Testis (tissue), 3 donors: Measurements from ENCODE around the gene TMEM191B. TPM values are rescaled to one million over a fixed set of nuclear protein-coding genes. Genes with fewer than 3 reads are reported as not detected.
"Not testable (repeated sequence)": the region's sequence is repeated elsewhere in the genome, so short reads cannot be mapped to it uniquely, and the experiment has no call there.

Experiments
- DNase-seq: peaks from one replicate; pipeline ENCODE4 v3.0.0-alpha.2; 2019
- H3K27ac ChIP-seq, 2 donors: fragments of 200-600 bp; sonication (generic); one replicate each; pipeline ENCODE4 v1.5.1; 2019
- H3K27me3 ChIP-seq: fragments of 200-600 bp; sonication (generic); one replicate; pipeline ENCODE4 v1.5.1; 2019
- H3K36me3 ChIP-seq: fragments of 200-600 bp; sonication (generic); one replicate; pipeline ENCODE4 v1.5.1; 2017; ENCODE audit warnings: low read depth; ENCODE audit errors: missing control alignments
- H3K4me1 ChIP-seq: fragments of 200-600 bp; sonication (generic); one replicate; pipeline ENCODE4 v1.5.1; 2019
- H3K4me3 ChIP-seq, 2 donors: fragments of 200-600 bp; sonication (generic); one replicate each; pipeline ENCODE4 v1.5.1; 2017 to 2019
- H3K9me3 ChIP-seq: fragments of 200-600 bp; sonication (generic); one replicate; pipeline ENCODE4 v1.5.1; 2017
- WGBS, 2 donors: methylation state at CpG; one replicate each; pipeline ENCODE4 v1.1.5; 2018; 5-methylcytosine and 5-hydroxymethylcytosine counted together
- intact Hi-C: fragments of 100-400 bp; cut with DNase I; formaldehyde crosslinking; loops from one replicate; pipeline ENCODE4 v1.15.1; 2023; ENCODE audit warnings: low total_unique reads
- polyA plus RNA-seq: library from polyadenylated mRNA; stranded (reverse); fragments of 350-450 nt; fragmentation: Illumina TruSeq; extraction: RNeasy Lipid Tissue Mini Kit (QIAGEN cat#74804); gene quantifications from one replicate; pipeline ENCODE4 v1.2.3, GENCODE V29; 2014; ENCODE audit warnings: low read depth, low replicate concordance; ENCODE audit not compliant: insufficient read depth
- total RNA-seq, 2 donors: library from RNA; depleted of rRNA; stranded (reverse); fragments of >200 nt; gene quantifications; one replicate each; pipeline ENCODE4 v1.2.3, GENCODE V29; 2016

The TMEM191B gene
- total and polyA plus RNA-seq, 3 donors from 2014 or later = 42.0 to 79.9 (median 56.9) TPM

GRCh38 chr22:18534315-18534714 lies 6.7 kb downstream of the TMEM191B start:
- H3K27me3 ChIP-seq, H3K36me3 ChIP-seq, intact Hi-C loops, H3K4me1 ChIP-seq, H3K9me3 ChIP-seq, H3K4me3 ChIP-seq, H3K27ac ChIP-seq, DNase-seq: not testable (repeated sequence)
- WGBS, 2 donors = 100% methylated on average over 2 of the region's 12 CpGs; no CpG with 5 or more reads in 1 of the 2 donors

GRCh38 chr22:18539994-18540393 lies 12.4 kb downstream of the TMEM191B start:
- H3K9me3 ChIP-seq, DNase-seq, H3K27me3 ChIP-seq, H3K4me1 ChIP-seq, H3K36me3 ChIP-seq, intact Hi-C loops, H3K4me3 ChIP-seq, H3K27ac ChIP-seq: not testable (repeated sequence)
- WGBS, 2 donors = no CpG with 5 or more reads among the region's 6 CpGs

DNA sequence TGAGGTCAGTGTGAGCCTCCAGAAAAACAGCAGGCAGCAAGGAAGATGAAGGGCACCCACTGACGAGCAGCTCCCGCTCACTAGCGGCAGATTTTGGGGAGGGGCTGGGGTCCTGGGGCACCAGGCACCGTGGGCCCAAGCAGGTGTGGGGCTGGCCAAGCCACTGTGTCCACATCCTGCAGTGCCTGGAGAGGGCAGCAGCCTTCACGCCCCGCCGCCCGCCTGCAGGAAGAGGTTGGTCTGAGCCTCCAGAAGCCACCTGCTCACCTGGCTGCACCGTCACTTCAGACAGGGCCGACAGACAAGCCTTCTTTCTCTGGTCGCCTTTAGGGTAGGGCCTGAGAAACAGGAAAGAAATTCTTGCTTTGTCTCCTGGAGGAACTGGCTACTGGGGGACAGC lies 15.8 kb downstream of the TMEM191B start:
- H3K27ac ChIP-seq, H3K4me1 ChIP-seq, H3K36me3 ChIP-seq, H3K27me3 ChIP-seq, DNase-seq, H3K4me3 ChIP-seq, intact Hi-C loops, H3K9me3 ChIP-seq: not testable (repeated sequence)
- WGBS, 2 donors = no CpG with 5 or more reads among the region's 11 CpGs

DNA sequence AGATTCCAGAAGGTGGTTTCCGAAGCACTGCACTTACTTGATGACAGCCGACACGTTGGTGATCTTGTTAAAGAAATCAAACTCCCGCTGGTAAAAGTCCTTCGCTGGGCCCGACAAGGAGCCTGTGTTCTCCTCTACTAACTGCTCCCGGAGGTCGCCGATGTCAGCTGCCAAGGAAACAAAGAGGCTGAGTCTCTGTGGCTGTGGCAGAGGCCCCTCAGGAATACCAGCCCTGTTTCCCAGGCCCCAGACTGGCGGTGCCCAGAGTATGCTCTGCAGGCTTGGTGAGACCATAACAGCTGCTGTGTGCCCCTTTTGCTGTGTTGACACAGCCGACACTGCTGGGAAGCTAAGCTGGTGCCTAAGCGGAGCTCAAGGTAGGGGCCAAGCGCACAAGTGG lies 17.0 kb downstream of the TMEM191B start:
- H3K9me3 ChIP-seq, H3K27ac ChIP-seq, H3K4me3 ChIP-seq, intact Hi-C loops, H3K27me3 ChIP-seq, H3K4me1 ChIP-seq, H3K36me3 ChIP-seq, DNase-seq: not testable (repeated sequence)
- no CpG with 5 or more reads among the region's 13 CpGs for WGBS, 2 donors

GRCh38 chr22:18549458-18550179 lies 22.0 kb downstream of the TMEM191B start:
- WGBS, 2 donors = no CpG with 5 or more reads among the region's 13 CpGs
- H3K4me3 ChIP-seq, H3K4me1 ChIP-seq, DNase-seq, H3K27ac ChIP-seq, H3K9me3 ChIP-seq, H3K27me3 ChIP-seq, H3K36me3 ChIP-seq, intact Hi-C loops: not testable (repeated sequence)

- WGBS, 2 donors = no CpG with 5 or more reads among the region's 7 CpGs
- H3K27me3 ChIP-seq, DNase-seq, H3K36me3 ChIP-seq, intact Hi-C loops, H3K4me3 ChIP-seq, H3K27ac ChIP-seq, H3K9me3 ChIP-seq, H3K4me1 ChIP-seq: not testable (repeated sequence)
Measured at GRCh38 chr22:18551046-18551445, 23.4 kb downstream of the TMEM191B start.

DNA sequence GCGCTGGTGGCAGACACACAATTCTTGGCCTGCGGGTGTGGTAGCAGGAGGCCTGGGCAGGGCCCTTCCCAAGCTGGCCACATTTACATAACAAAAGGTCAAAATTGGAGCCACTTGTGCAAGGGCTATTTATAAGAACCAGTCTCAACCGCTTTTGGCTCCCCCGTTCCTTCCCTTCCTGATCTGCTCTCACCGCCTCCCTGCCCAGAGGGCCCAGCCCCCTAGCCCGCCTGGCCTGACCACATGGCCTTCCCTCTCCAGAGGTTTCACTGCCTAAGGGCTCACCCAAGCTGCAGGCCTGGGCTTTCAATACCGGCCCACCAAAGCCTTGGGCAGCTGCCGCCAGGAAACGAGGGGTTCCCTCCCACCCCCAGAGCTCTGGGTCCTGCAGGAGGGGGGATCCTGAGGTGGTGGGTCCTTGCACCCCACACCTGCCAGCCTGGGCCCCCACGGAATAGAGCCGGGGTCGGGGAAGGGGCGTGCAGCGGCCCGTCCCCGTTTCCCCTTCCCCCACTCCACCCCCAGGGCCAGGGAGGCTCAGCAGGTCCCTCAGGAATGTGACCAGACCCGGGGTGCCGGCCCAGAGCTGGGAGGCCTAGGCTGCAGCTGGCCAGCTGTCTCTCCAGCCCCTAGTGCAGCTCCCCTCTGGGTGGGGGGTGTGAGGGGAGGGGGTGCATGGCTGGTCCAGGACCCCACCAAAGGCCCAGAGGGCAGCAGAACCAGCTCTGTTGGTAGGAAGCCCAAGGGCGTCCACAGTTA lies 25.4 kb downstream of the TMEM191B start:
- H3K27ac ChIP-seq, H3K27me3 ChIP-seq, DNase-seq, intact Hi-C loops, H3K36me3 ChIP-seq, H3K9me3 ChIP-seq, H3K4me3 ChIP-seq, H3K4me1 ChIP-seq: not testable (repeated sequence)
- no CpG with 5 or more reads among the region's 19 CpGs for WGBS, 2 donors

DNA sequence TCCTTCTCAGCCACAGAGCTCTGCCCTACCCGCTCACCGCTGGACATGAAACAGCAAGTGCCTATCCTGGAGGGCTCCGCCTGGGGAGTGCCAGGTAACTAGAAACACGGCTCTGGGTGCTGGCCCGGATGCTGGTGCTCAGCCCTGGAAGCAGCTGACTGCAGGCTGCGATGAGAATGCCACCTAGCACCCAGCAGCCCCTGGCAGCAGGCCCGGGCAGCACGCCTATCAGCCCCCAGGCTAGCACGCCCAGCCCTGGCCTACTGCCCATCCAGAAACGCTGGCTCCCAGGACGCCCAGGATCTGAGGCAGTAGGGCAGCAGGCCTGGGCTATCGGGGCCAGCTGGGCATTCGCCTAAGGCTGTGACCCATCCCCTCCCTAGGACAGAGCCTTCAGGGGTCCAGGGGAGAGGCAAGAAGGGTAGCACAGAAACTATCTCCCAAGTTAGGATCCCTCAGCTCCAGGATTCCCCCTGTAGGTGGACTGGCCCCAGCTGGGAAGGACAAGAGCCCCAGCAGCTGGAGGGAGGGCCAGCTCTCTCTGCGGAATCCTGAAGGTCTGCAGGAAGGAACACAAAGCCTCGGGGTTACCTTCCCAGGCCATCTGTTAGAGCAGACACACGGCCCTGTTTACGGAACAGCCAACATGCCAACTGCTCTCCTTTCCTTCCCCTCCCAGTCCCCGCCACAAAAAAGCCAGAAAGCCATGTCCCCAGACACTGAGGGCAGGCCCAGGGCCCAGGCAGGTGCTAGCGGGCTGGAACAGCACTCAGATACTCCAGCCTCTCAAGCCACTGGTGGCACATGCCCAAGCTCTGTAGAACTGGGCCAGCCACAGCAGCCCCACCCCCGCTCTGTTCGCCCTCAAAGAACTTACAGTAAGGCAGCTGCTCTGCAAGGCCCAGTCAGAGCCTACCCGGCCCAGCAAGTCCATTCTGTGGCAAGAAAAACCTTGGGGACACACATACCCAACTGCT lies 27.0 kb downstream of the TMEM191B start:
- no CpG with 5 or more reads among the region's 22 CpGs for WGBS, 2 donors
- H3K27ac ChIP-seq, H3K9me3 ChIP-seq, H3K36me3 ChIP-seq, H3K4me3 ChIP-seq, H3K27me3 ChIP-seq, H3K4me1 ChIP-seq, DNase-seq, intact Hi-C loops: not testable (repeated sequence)

DNA sequence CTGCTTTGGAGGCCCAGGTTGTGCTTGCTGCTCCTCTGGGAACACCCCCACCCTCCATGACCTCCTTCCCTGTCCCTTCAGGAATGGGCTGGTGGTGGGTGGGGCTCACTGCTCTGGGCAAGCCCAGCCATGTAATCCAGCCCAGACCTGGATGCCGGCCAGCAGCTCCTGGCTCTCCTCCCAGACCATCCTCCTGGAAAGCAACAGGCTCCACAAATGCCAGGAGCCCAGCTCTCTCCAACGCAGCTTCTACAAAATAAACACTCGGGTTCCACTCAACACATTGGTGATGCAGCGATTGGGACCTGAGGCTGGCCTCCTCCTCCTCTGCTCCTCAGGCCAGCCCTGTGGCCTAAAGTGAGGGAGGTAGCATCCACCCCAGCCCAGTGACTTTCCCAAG lies 30.9 kb downstream of the TMEM191B start:
- not testable (repeated sequence) for H3K36me3 ChIP-seq, DNase-seq
- no CpG with 5 or more reads among the region's 4 CpGs for WGBS, 2 donors

DNA sequence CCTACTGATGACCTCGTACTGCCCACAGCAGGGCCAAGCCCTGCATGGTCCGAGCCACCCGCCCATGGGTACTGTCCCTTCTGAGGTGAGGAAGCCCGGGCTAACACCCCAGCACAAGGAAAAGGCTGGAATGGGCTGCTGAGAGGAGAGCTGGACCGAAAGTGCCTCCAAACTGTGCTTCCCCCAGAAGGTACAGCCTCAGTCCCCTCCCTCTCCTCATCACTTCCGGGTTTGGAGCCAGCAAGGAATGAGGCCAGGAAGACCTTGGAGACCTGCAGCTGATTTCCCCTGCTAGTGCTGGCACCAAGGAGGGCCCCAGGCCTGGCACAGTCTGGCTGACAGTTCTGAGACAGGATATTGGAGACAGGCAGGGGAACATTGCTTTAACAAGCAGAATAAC lies 31.3 kb downstream of the TMEM191B start:
- intact Hi-C loops, H3K27me3 ChIP-seq, H3K27ac ChIP-seq, DNase-seq, H3K4me1 ChIP-seq, H3K4me3 ChIP-seq, H3K36me3 ChIP-seq, H3K9me3 ChIP-seq: not testable (repeated sequence)
- WGBS, 2 donors = no CpG with 5 or more reads among the region's 6 CpGs

More for the DNA sequence above, 30.9 kb downstream of the TMEM191B start:
- H3K4me3 ChIP-seq, H3K4me1 ChIP-seq, intact Hi-C loops, H3K9me3 ChIP-seq, H3K27me3 ChIP-seq, H3K27ac ChIP-seq: not testable (repeated sequence)

- H3K9me3 ChIP-seq, H3K27me3 ChIP-seq, H3K4me1 ChIP-seq, H3K27ac ChIP-seq, H3K4me3 ChIP-seq, H3K36me3 ChIP-seq, DNase-seq, intact Hi-C loops: not testable (repeated sequence)
- no CpG with 5 or more reads among the region's 16 CpGs for WGBS, 2 donors
Measured at GRCh38 chr22:18560099-18560974, 32.7 kb downstream of the TMEM191B start.
